SK-N-SH (cell line): Measurements from ENCODE around the gene ARL5B. TPM values are rescaled to one million over a fixed set of nuclear protein-coding genes. Genes with fewer than 3 reads are reported as not detected.

Experiments
- CTCF ChIA-PET: fragments of 300-600, 350-600 bp; formaldehyde crosslinking; extraction: SDS; loops from one replicate; lab custom pipeline; 2021; lab: Yijun Ruan, JAX
- POLR2A ChIA-PET: fragments of 350-600 bp; sonication (Branson Sonifier 250); formaldehyde crosslinking; extraction: SDS; loops from one replicate; lab custom pipeline; 2020; ENCODE audit warnings: antibody characterized with exemption, inconsistent platforms; lab: Yijun Ruan, JAX
- DNase-seq: peaks from one replicate; pipeline ENCODE4 v3.0.0; 2012
- H2AFZ ChIP-seq: fragments of 200-600 bp; sonication (generic); 2 replicates; pipeline ENCODE4 v1.8.1; 2016; ENCODE audit warnings: antibody characterized with exemption, mild to moderate bottlenecking, low read depth
- H3F3A ChIP-seq: fragments of 200-600 bp; sonication (generic); replicated peaks from 2 replicates; pipeline ENCODE3; 2016; ENCODE audit warnings: antibody characterized with exemption, mild to moderate bottlenecking; ENCODE audit not compliant: insufficient read depth
- H3K27ac ChIP-seq, 2 experiments: fragments of 200-500 bp in 1 of 2; fragments of 200-600 bp in 1 of 2; sonication (Bioruptor generic) in 1 of 2; sonication (generic), shearing (Covaris generic) in 1 of 2; 2 replicates each; pipeline versions ENCODE4 v1.5.1 to v1.6.1; 2014 to 2016; ENCODE audit warnings: low read depth in 2 of 2, inconsistent platforms in 1 of 2, low read length in 1 of 2, mild to moderate bottlenecking in 1 of 2, mixed read lengths in 1 of 2
- H3K27me3 ChIP-seq: fragments of 200-600 bp; sonication (generic), shearing (Covaris generic); 2 replicates; pipeline ENCODE4 v1.6.1; 2016; ENCODE audit warnings: mixed run types; ENCODE audit not compliant: insufficient read depth
- H3K36me3 ChIP-seq, 2 experiments: fragments of 200-500 bp in 1 of 2; fragments of 200-600 bp in 1 of 2; sonication (Bioruptor generic) in 1 of 2; sonication (generic) in 1 of 2; replicated peaks in 1 of 2; 2 replicates each; pipeline versions ENCODE3 to v1.5.1; 2014 to 2016; ENCODE audit warnings: low read length in 1 of 2, mild to moderate bottlenecking in 1 of 2; ENCODE audit not compliant: insufficient read depth in 2 of 2, control insufficient read depth in 1 of 2
- H3K4me1 ChIP-seq, 2 experiments: fragments of 200-500 bp in 1 of 2; fragments of 200-600 bp in 1 of 2; sonication (Bioruptor generic) in 1 of 2; sonication (generic), shearing (Covaris generic) in 1 of 2; 2 replicates each; pipeline versions ENCODE4 v1.5.1 to v1.6.1; 2014 to 2016; ENCODE audit warnings: low read depth in 1 of 2, low read length in 1 of 2, mixed run types in 1 of 2; ENCODE audit not compliant: insufficient read depth in 2 of 2, control insufficient read depth in 1 of 2
- H3K4me2 ChIP-seq: fragments of 200-600 bp; sonication (generic), shearing (Covaris generic); 2 replicates; pipeline ENCODE4 v1.6.1; 2017; ENCODE audit warnings: mixed run types
- H3K4me3 ChIP-seq, 2 experiments: fragments of 200-500 bp in 1 of 2; fragments of 200-600 bp in 1 of 2; sonication (Bioruptor generic) in 1 of 2; sonication (generic), shearing (Covaris generic) in 1 of 2; 2 replicates each; pipeline versions ENCODE4 v1.5.1 to v1.8.1; 2014 to 2016; ENCODE audit warnings: low read depth in 2 of 2, inconsistent platforms in 1 of 2, low read length in 1 of 2, mild to moderate bottlenecking in 1 of 2, mixed read lengths in 1 of 2, moderate library complexity in 1 of 2
- H3K79me2 ChIP-seq: fragments of 200-600 bp; sonication (generic); 2 replicates; pipeline ENCODE4 v1.8.1; 2017; ENCODE audit warnings: mild to moderate bottlenecking; ENCODE audit not compliant: insufficient read depth
- H3K9ac ChIP-seq: fragments of 200-600 bp; sonication (generic); 2 replicates; pipeline ENCODE4 v1.6.1; 2017; ENCODE audit warnings: mixed run types
- H3K9me2 ChIP-seq: fragments of 200-600 bp; sonication (generic); 2 replicates; pipeline ENCODE4 v1.6.1; 2017; ENCODE audit warnings: mixed run types
- H3K9me3 ChIP-seq: fragments of 200-600 bp; sonication (generic); 2 replicates; pipeline ENCODE4 v1.6.1; 2017; ENCODE audit warnings: mixed run types, mild to moderate bottlenecking, moderate library complexity
- H4K20me1 ChIP-seq: fragments of 200-600 bp; sonication (generic); 2 replicates; pipeline ENCODE4 v1.6.1; 2017; ENCODE audit warnings: mild to moderate bottlenecking, mixed run types; ENCODE audit not compliant: insufficient read depth
- CTCF ChIP-seq: fragments of 200-600 bp; sonication (generic); IDR thresholded peaks from 2 replicates; pipeline ENCODE4 v1.6.1; 2017; ENCODE audit warnings: antibody characterized with exemption, mild to moderate bottlenecking, moderate library complexity
- FOXM1 ChIP-seq: IDR thresholded peaks from 2 replicates; pipeline ENCODE4 v1.4.0; 2012; ENCODE audit warnings: low read depth, mild to moderate bottlenecking
- GABPA ChIP-seq: IDR thresholded peaks from 2 replicates; pipeline ENCODE4 v1.4.0; 2012; ENCODE audit warnings: low read depth, mild to moderate bottlenecking
- JUND ChIP-seq: IDR thresholded peaks from 2 replicates; pipeline ENCODE4 v1.4.0; 2012
- MEF2A ChIP-seq: IDR thresholded peaks from 2 replicates; pipeline ENCODE4 v1.4.0; 2012; ENCODE audit warnings: low read depth, borderline replicate concordance
- NRF1 ChIP-seq: IDR thresholded peaks from 2 replicates; pipeline ENCODE4 v1.6.1; 2012; ENCODE audit warnings: low read depth, mild to moderate bottlenecking, low read length
- PBX3 ChIP-seq: IDR thresholded peaks from 2 replicates; pipeline ENCODE4; 2012
- REST ChIP-seq: IDR thresholded peaks from 2 replicates; pipeline ENCODE4 v1.6.1; 2012; ENCODE audit warnings: mild to moderate bottlenecking, low read depth, low read length, moderate library complexity
- RFX5 ChIP-seq: IDR thresholded peaks from 2 replicates; pipeline ENCODE4 v1.6.1; 2012; ENCODE audit warnings: mild to moderate bottlenecking, improper control_type of control experiment, low read length
- SIN3A ChIP-seq: IDR thresholded peaks from 2 replicates; pipeline ENCODE4 v1.6.1; 2012; ENCODE audit warnings: low read depth, mild to moderate bottlenecking, low read length, moderate library complexity, borderline replicate concordance
- SMC3 ChIP-seq: IDR thresholded peaks from 2 replicates; pipeline ENCODE4 v1.6.1; 2012; ENCODE audit warnings: low read depth, low read length, improper control_type of control experiment
- TCF12 ChIP-seq: IDR thresholded peaks from 2 replicates; pipeline ENCODE4 v1.4.0; 2012
- TEAD4 ChIP-seq: IDR thresholded peaks from 2 replicates; pipeline ENCODE4 v1.4.0; 2012; ENCODE audit warnings: mild to moderate bottlenecking, borderline replicate concordance; ENCODE audit not compliant: insufficient read depth
- USF1 ChIP-seq: IDR thresholded peaks from 2 replicates; pipeline ENCODE4 v1.4.0; 2012; ENCODE audit warnings: low read depth, borderline replicate concordance
- YY1 ChIP-seq: IDR thresholded peaks from 2 replicates; pipeline ENCODE4 v1.4.0; 2012; ENCODE audit warnings: low read depth, mild to moderate bottlenecking
- WGBS: methylation state at CpG from one replicate; pipeline ENCODE4 v1.1.6; 2017; ENCODE audit warnings: low lambda C conversion rate; 5-methylcytosine and 5-hydroxymethylcytosine counted together
- polyA plus RNA-seq, 3 experiments: library from polyadenylated mRNA; depleted of rRNA; stranded (reverse); fragments of >200 nt; gene quantifications; 2 replicates each; pipeline ENCODE4 v1.2.3, GENCODE V29; 2012

ARL5B gene
- polyA plus RNA-seq, 1 of the 3 experiments (the other 2 are of a cell fraction) = 4.9 TPM

GRCh38 chr10:18649364-18649959 lies 9.8 kb upstream of the ARL5B start:
- ChIA-PET CTCF (interaction anchor here (0.7 kb wide), 1 partner anchor 55 kb away, joined by 3 read pairs; no protein-coding TSS in a partner anchor), POLR2A (no interaction called here)
- Histone ChIP-seq H4K20me1 (no peaks in the 10 kb centered on the region), H3K9ac (peak overlapping the region; percentile 68; the same call in 1 of the 2 replicates), H3K27me3 (no peaks in the 10 kb centered on the region), H3K4me2 (peak overlapping the region; percentile 83), H3K27ac (no peak overlapping the region), H3K4me3 (peak overlapping the region; percentile 85 to 87), H3K9me2 (no peaks in the 10 kb centered on the region), H3F3A (no peaks in the 10 kb centered on the region), H2AFZ (peak overlapping the region; percentile 78), H3K79me2 (peaks cover 30% of the 10 kb centered on the region), H3K9me3 (no peaks in the 10 kb centered on the region), H3K36me3 (peaks cover 4 to 7% of the 10 kb centered on the region in 2 experiments), H3K4me1 (no peaks in the 10 kb centered on the region; a peak in 2 of 4 replicates)
- no peak for TF ChIP-seq YY1
- TF ChIP-seq GABPA = no peak
- TF ChIP-seq TCF12 = no peak
- TF ChIP-seq CTCF = no peak
- no peak for TF ChIP-seq REST
- no peak for TF ChIP-seq USF1
- TF ChIP-seq SMC3 = no peak
- TF ChIP-seq JUND = no peak
- TF ChIP-seq SIN3A = no peak
- no peak for TF ChIP-seq PBX3
- no peak for TF ChIP-seq TEAD4
- TF ChIP-seq RFX5 = no peak
- no peak for TF ChIP-seq NRF1
- TF ChIP-seq MEF2A = no peak
- TF ChIP-seq FOXM1 = no peak
- no peak for DNase-seq
- WGBS = 25% methylated on average over 7 of the region's 7 CpGs
